H1 (cell line): ENCODE data around the gene HDAC10. TPM values are rescaled to one million over a fixed set of nuclear protein-coding genes. Genes with fewer than 3 reads are reported as not detected.

ENCODE experiments used
- CTCF ChIA-PET: fragments of 300-600 bp; sonication (Branson Sonifier 250); formaldehyde crosslinking; loops from one replicate; lab custom pipeline; 2021; ENCODE audit not compliant: partially characterized antibody; lab: Charles Lee
- POLR2A ChIA-PET: fragments of 300-600 bp; sonication (Branson Sonifier 250); formaldehyde crosslinking; loops from one replicate; lab custom pipeline; 2021; ENCODE audit warnings: inconsistent platforms; ENCODE audit not compliant: partially characterized antibody; lab: Charles Lee
- DNase-seq, 2 experiments: peaks; one replicate each; pipeline versions ENCODE4 v3.0.0 to v3.0.0-alpha.2; 2010 to 2022; ENCODE audit warnings: low spot score in 2 of 2, low read depth in 1 of 2, mixed read lengths in 1 of 2
- FAIRE-seq: peaks from 2 replicates; lab custom pipeline; 2011; peaks lifted over from hg19 to GRCh38; lab: Jason Lieb, UNC
- H2AFZ ChIP-seq: 2 replicates; pipeline ENCODE4 v1.8.1; 2012; ENCODE audit warnings: low read length, inconsistent platforms
- H2AK5ac ChIP-seq: 2 replicates; pipeline ENCODE4 v1.6.1; 2013; ENCODE audit warnings: low read depth, low read length
- H2BK120ac ChIP-seq: replicated peaks from 2 replicates; pipeline ENCODE3; 2013; ENCODE audit warnings: low read depth, low read length, inconsistent platforms
- H2BK12ac ChIP-seq: 2 replicates; pipeline ENCODE4 v1.6.1; 2013; ENCODE audit warnings: low read depth, low read length
- H2BK15ac ChIP-seq: 2 replicates; pipeline ENCODE4 v1.6.1; 2013; ENCODE audit warnings: low read length
- H2BK20ac ChIP-seq: 2 replicates; pipeline ENCODE4 v1.6.1; 2013; ENCODE audit warnings: low read length
- H2BK5ac ChIP-seq: 2 replicates; pipeline ENCODE4 v1.6.1; 2013; ENCODE audit warnings: low read depth, low read length
- H3K14ac ChIP-seq: 2 replicates; pipeline ENCODE4 v1.6.1; 2013; ENCODE audit warnings: inconsistent platforms; ENCODE audit not compliant: insufficient read length
- H3K18ac ChIP-seq: 2 replicates; pipeline ENCODE4 v1.6.1; 2013; ENCODE audit warnings: low read length; ENCODE audit errors: extremely low read depth
- H3K23ac ChIP-seq: 2 replicates; pipeline ENCODE4 v1.6.1; 2013; ENCODE audit warnings: inconsistent platforms; ENCODE audit not compliant: insufficient read length
- H3K23me2 ChIP-seq: 2 replicates; pipeline ENCODE4 v1.6.1; 2013; ENCODE audit warnings: low read depth, low read length
- H3K27ac ChIP-seq: 2 replicates; pipeline ENCODE4 v1.6.1; 2011; ENCODE audit warnings: low read depth, low read length, inconsistent platforms
- H3K27me3 ChIP-seq, 4 experiments: replicated peaks in 1 of 4; 1 replicate in 1 of 4; 2 replicates in 3 of 4; pipeline versions ENCODE4 v1.6.1 to v1.8.1; 2011 to 2013; ENCODE audit warnings: low read length in 3 of 4, mild to moderate bottlenecking in 3 of 4, inconsistent platforms in 2 of 4, mixed read lengths in 2 of 4, moderate library complexity in 1 of 4; ENCODE audit not compliant: control insufficient read depth in 3 of 4, insufficient read depth in 3 of 4; ENCODE audit errors: extremely low read depth in 1 of 4
- H3K36me3 ChIP-seq, 4 experiments: 2 replicates each; pipeline versions ENCODE4 v1.6.1 to v1.8.1; 2011 to 2013; ENCODE audit warnings: mild to moderate bottlenecking in 4 of 4, low read length in 3 of 4, moderate library complexity in 2 of 4, control low read depth in 1 of 4, inconsistent platforms in 1 of 4; ENCODE audit not compliant: insufficient read depth in 4 of 4, control insufficient read depth in 2 of 4
- H3K4ac ChIP-seq: replicated peaks from 2 replicates; pipeline ENCODE3; 2013; ENCODE audit warnings: low read length, low read depth, mixed read lengths, inconsistent platforms; ENCODE audit not compliant: insufficient read length
- H3K4me1 ChIP-seq, 4 experiments: replicated peaks in 1 of 4; 1 replicate in 1 of 4; 2 replicates in 3 of 4; pipeline versions ENCODE4 v1.6.1 to v1.8.1; 2011 to 2013; ENCODE audit warnings: low read length in 3 of 4, inconsistent platforms in 2 of 4, mixed read lengths in 1 of 4; ENCODE audit not compliant: insufficient read depth in 4 of 4, control insufficient read depth in 3 of 4
- H3K4me2 ChIP-seq, 2 experiments: 2 replicates each; pipeline versions ENCODE4 v1.6.1 to v1.8.1; 2011 to 2013; ENCODE audit warnings: low read depth in 2 of 2, low read length in 2 of 2, control low read depth in 1 of 2, inconsistent platforms in 1 of 2, mild to moderate bottlenecking in 1 of 2; ENCODE audit not compliant: insufficient read depth in 1 of 2
- H3K4me3 ChIP-seq, 4 experiments: fragments of 200-600, 300-600 bp in 1 of 4; sonication (generic), shearing (Covaris generic), sonication (Bioruptor Twin) in 1 of 4; 2 replicates each; pipeline versions ENCODE4 v1.5.1 to v1.8.1; 2011 to 2016; ENCODE audit warnings: low read length in 4 of 4, low read depth in 3 of 4, control low read depth in 2 of 4, inconsistent platforms in 2 of 4, mild to moderate bottlenecking in 2 of 4, mixed read lengths in 1 of 4, moderate library complexity in 1 of 4; ENCODE audit not compliant: insufficient read depth in 2 of 4; ENCODE audit errors: extremely low read depth in 1 of 4
- H3K56ac ChIP-seq: replicated peaks from 2 replicates; pipeline ENCODE3; 2013; ENCODE audit warnings: low read depth, mild to moderate bottlenecking, mixed read lengths, low read length, inconsistent platforms; ENCODE audit not compliant: insufficient read length
- H3K79me1 ChIP-seq: 2 replicates; pipeline ENCODE4 v1.6.1; 2013; ENCODE audit warnings: low read depth, low read length, control low read depth
- H3K79me2 ChIP-seq, 2 experiments: 2 replicates each; pipeline versions ENCODE4 v1.6.1 to v1.8.1; 2012 to 2013; ENCODE audit warnings: low read length in 2 of 2, mild to moderate bottlenecking in 2 of 2, inconsistent platforms in 1 of 2; ENCODE audit not compliant: insufficient read depth in 2 of 2, control insufficient read depth in 1 of 2
- H3K9ac ChIP-seq, 4 experiments: replicated peaks in 1 of 4; 1 replicate in 1 of 4; 2 replicates in 3 of 4; pipeline versions ENCODE4 v1.6.1 to v1.8.1; 2011 to 2013; ENCODE audit warnings: low read depth in 3 of 4, low read length in 3 of 4, control low read depth in 2 of 4, mild to moderate bottlenecking in 2 of 4, moderate library complexity in 2 of 4, inconsistent platforms in 1 of 4; ENCODE audit errors: extremely low read depth in 1 of 4
- H3K9me3 ChIP-seq, 2 experiments: 2 replicates each; pipeline versions ENCODE4 v1.6.1 to v1.8.1; 2012 to 2013; ENCODE audit warnings: mild to moderate bottlenecking in 2 of 2, moderate library complexity in 2 of 2, control low read depth in 1 of 2, inconsistent platforms in 1 of 2, low read depth in 1 of 2, low read length in 1 of 2, mixed read lengths in 1 of 2; ENCODE audit not compliant: insufficient read depth in 2 of 2
- H4K20me1 ChIP-seq, 2 experiments: replicated peaks in 1 of 2; 2 replicates each; pipeline versions ENCODE3 to v1.8.1; 2011 to 2013; ENCODE audit warnings: inconsistent platforms in 2 of 2, low read length in 2 of 2, mild to moderate bottlenecking in 1 of 2; ENCODE audit not compliant: insufficient read depth in 2 of 2, control insufficient read depth in 1 of 2
- H4K5ac ChIP-seq: 2 replicates; pipeline ENCODE4 v1.6.1; 2013; ENCODE audit warnings: low read length, low read depth, mixed read lengths, inconsistent platforms; ENCODE audit not compliant: insufficient read length
- H4K8ac ChIP-seq: 2 replicates; pipeline ENCODE4 v1.8.0; 2013; ENCODE audit warnings: mild to moderate bottlenecking, moderate library complexity, low read length, inconsistent platforms; ENCODE audit not compliant: insufficient read depth; ENCODE audit errors: extremely low read depth
- H4K91ac ChIP-seq: replicated peaks from 2 replicates; pipeline ENCODE3; 2013; ENCODE audit warnings: low read length, mixed read lengths, inconsistent platforms; ENCODE audit not compliant: insufficient read length
- CTBP2 ChIP-seq: IDR thresholded peaks from 2 replicates; pipeline ENCODE4 v1.7.0; 2011; ENCODE audit warnings: borderline replicate concordance, mild to moderate bottlenecking, moderate library complexity, mixed read lengths, low read length; ENCODE audit not compliant: insufficient read depth, insufficient read length
- HDAC2 ChIP-seq, 2 experiments: fragments of 300-600 bp in 1 of 2; sonication (generic) in 1 of 2; IDR thresholded peaks; 2 replicates each; pipeline ENCODE4 v1.6.1; 2011 to 2012; ENCODE audit warnings: low read depth in 2 of 2, low read length in 2 of 2, mild to moderate bottlenecking in 2 of 2, moderate library complexity in 2 of 2, borderline replicate concordance in 1 of 2, inconsistent platforms in 1 of 2
- POLR2A ChIP-seq, 2 experiments: IDR thresholded peaks; 1 replicate in 1 of 2; 2 replicates in 1 of 2; pipeline ENCODE4 v1.6.1; 2011; ENCODE audit warnings: low read depth in 2 of 2, low read length in 2 of 2, mild to moderate bottlenecking in 2 of 2; ENCODE audit errors: control extremely low read depth in 1 of 2
- WGBS, 2 experiments: shearing (Covaris generic) in 1 of 2; methylation state at CpG; one replicate each; pipeline versions ENCODE4 v1.1.6 to v1.1.7; 2013 to 2015; ENCODE audit warnings: low lambda C conversion rate in 2 of 2, mixed read lengths in 2 of 2, inconsistent platforms in 1 of 2, low coverage in 1 of 2, missing lambda C conversion rate in 1 of 2; ENCODE audit not compliant: insufficient replicate concordance in 2 of 2, insufficient coverage in 1 of 2, insufficient read length in 1 of 2; ENCODE audit errors: extremely low coverage in 1 of 2, missing lambda C conversion rate in 1 of 2; 5-methylcytosine and 5-hydroxymethylcytosine counted together
- polyA plus RNA-seq, 7 experiments: library from polyadenylated mRNA; depleted of rRNA in 3 of 7; stranded (reverse) in 5 of 7; unstranded in 2 of 7; fragments of >200 nt in 5 of 7; fragments of 200-250 nt in 2 of 7; gene quantifications; 1 replicate in 5 of 7; 2 replicates in 1 of 7; 4 replicates in 1 of 7; pipeline versions ENCODE4 v1.2.1 to v1.2.3, GENCODE V29; 2011 to 2013; ENCODE audit warnings: missing spikeins in 2 of 7, mixed read lengths in 2 of 7
- total RNA-seq: library from RNA; stranded (reverse); fragmentation: NEBNext Ultra II Directional; extraction: Animal tissue kit (Norgen Biotek cat#: 25700); gene quantifications from 2 replicates; pipeline ENCODE4 v1.2.1, GENCODE V29; 2021

The HDAC10 gene
- total and polyA plus RNA-seq, 2 of the 8 experiments (the other 6 are each of a cell fraction or from before 2014, with no cell fraction given): 11.2 to 26.4 TPM

DNA sequence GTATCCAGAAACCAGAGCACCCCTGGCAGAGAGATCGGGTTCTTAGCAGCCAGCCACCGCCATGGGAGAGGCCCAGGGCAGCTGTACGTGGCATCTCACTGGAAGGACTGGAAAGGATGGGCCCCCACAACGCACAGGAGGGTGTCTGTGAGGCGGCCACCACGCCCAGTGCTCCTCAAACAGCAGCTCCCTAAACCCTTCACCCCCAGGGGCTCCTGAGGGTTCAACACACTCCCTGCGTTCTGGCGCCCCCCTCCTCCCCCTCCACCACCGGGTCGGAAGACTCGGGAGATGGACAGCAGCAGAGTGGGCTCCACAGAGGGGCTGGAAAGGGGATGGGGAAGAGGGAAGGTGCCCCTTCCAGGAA, 9.4 kb upstream of the HDAC10 start:
- peaks cover 0 to 20% (median 10%) of the 10 kb centered on the region in 4 experiments; a peak in 6 of 7 replicates for H3K4me1 ChIP-seq
- POLR2A ChIA-PET: interaction anchor here (1.0 to 2.3 kb wide), 3 partner anchors 8 to 12 kb away, joined by 3 to 5 read pairs (median 3); partner anchors contain the start of gene HDAC10

More for the DNA sequence above, 9.4 kb upstream of the HDAC10 start:
- peak overlapping the region in 1 of 4 experiments; percentile 19; a peak in 2 of 7 replicates for H3K9ac ChIP-seq
- H3K27ac ChIP-seq: no peak overlapping the region
- H3K79me2 ChIP-seq: no peaks in the 10 kb centered on the region
- TF ChIP-seq CTBP2 (no peak), HDAC2 (IDR thresholded peaks at IDR 0.05; ENCODE audit: borderline replicate concordance in 1 of 2, low read depth in 2 of 2, low read length in 2 of 2) (no peak), POLR2A (IDR thresholded peaks at IDR 0.05; ENCODE audit: control extremely low read depth in 1 of 2, low read depth in 2 of 2, low read length in 2 of 2) (0 out of 3 replicates have a peak, but pooled peaks of 1 of the 2 experiments have one; percentile 6)
- TF ChIP-seq, all 59 proteins: peak for 1
- Histone ChIP-seq H3K4ac (no peak overlapping the region), H2AK5ac (no peak overlapping the region), H2BK120ac (no peak overlapping the region), H4K8ac (no peak overlapping the region), H3K23me2 (peaks cover 6% of the 10 kb centered on the region; the same call in 1 of the 2 replicates), H4K20me1 (peaks cover 5 to 12% of the 10 kb centered on the region in 2 experiments), H3K79me1 (no peaks in the 10 kb centered on the region), H4K5ac (no peak overlapping the region), H3K9me3 (no peaks in the 10 kb centered on the region), H2AFZ (no peak overlapping the region; the same call in 1 of the 2 replicates), H3K27me3 (peaks cover 1 to 22% (median 16%) of the 10 kb centered on the region in 4 experiments; a peak in 6 of 7 replicates), H3K56ac (no peak overlapping the region), H3K4me2 (peak overlapping the region; percentile 77 to 78), H2BK5ac (no peak overlapping the region), H4K91ac (no peak overlapping the region), H3K14ac (no peak overlapping the region), H3K36me3 (no peaks in the 10 kb centered on the region), H2BK15ac (no peak overlapping the region), H3K23ac (no peak overlapping the region), H3K4me3 (peak overlapping the region; percentile 35 to 73 (median 48)), H2BK12ac (no peak overlapping the region), H3K18ac (no peak overlapping the region), H2BK20ac (no peak overlapping the region)
- no peak for DNase-seq
- CTCF ChIA-PET: interaction anchor here (1.2 to 4.7 kb wide), 4 partner anchors 8 to 82 kb away, joined by 4 to 26 read pairs (median 14); partner anchors contain the start of gene HDAC10
- WGBS, 2 experiments: 53% methylated on average over 6 of the region's 11 CpGs; no CpG with 5 or more reads in 1 of the 2 experiments
- FAIRE-seq: no peak
